ENCODE results near the gene MEDAG.

DNA sequence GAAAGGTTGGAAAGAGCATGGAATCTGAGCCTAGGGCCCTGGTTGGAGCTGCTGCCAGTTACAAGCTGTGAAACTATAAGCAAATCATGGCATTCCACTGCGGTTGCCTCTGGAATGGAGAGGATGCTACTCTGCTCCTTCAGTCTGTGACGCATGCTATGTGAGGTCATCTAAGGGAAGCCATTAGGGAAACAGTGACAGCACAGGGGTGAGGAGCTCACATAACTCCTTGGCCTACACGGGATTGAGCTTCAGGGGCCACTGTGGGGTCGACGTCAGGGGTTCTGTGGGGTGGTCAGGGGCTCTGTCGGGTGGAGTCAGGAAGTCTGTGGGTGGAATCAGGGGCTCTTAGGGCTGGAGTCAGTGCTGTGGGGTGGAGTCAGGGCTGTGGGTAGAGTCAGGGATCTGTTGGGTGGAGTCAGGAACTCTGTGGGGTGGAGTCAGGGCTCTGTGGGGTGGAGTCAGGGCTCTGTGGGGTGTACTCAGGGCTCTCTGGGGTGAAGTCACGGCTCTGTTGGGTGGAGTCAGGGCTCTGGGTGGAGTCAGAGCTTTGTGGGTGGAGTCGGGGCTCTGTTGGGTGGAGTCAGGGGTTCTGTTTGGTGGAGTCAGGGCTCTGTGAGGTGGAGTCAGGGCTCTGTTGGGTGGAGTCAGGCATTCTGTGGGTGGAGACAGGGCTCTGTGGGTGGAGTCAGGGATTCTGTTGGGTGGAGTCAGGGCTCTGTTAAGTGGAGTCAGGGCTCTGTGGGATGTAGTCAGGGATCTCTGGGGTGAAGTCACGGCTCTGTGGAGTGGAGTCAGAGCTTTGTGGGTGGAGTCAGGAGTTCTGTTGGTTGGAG is 35.8 kb upstream of the MEDAG start:
- TF ChIP-seq, protein P1, sequence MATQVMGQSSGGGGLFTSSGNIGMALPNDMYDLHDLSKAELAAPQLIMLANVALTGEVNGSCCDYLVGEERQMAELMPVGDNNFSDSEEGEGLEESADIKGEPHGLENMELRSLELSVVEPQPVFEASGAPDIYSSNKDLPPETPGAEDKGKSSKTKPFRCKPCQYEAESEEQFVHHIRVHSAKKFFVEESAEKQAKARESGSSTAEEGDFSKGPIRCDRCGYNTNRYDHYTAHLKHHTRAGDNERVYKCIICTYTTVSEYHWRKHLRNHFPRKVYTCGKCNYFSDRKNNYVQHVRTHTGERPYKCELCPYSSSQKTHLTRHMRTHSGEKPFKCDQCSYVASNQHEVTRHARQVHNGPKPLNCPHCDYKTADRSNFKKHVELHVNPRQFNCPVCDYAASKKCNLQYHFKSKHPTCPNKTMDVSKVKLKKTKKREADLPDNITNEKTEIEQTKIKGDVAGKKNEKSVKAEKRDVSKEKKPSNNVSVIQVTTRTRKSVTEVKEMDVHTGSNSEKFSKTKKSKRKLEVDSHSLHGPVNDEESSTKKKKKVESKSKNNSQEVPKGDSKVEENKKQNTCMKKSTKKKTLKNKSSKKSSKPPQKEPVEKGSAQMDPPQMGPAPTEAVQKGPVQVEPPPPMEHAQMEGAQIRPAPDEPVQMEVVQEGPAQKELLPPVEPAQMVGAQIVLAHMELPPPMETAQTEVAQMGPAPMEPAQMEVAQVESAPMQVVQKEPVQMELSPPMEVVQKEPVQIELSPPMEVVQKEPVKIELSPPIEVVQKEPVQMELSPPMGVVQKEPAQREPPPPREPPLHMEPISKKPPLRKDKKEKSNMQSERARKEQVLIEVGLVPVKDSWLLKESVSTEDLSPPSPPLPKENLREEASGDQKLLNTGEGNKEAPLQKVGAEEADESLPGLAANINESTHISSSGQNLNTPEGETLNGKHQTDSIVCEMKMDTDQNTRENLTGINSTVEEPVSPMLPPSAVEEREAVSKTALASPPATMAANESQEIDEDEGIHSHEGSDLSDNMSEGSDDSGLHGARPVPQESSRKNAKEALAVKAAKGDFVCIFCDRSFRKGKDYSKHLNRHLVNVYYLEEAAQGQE (IDR thresholded peaks at IDR 0.05; ENCODE audit: unreplicated experiment), result no peak
- no peak for TF ChIP-seq JUNB (IDR thresholded peaks at IDR 0.05; ENCODE audit: unreplicated experiment)
- no peak for TF ChIP-seq EZH2 (IDR thresholded peaks at IDR 0.05; ENCODE audit: low read depth, unreplicated experiment)
